Measurements from ENCODE around the gene SMARCD3.
A peak's percentile ranks its signal among the peaks of the same experiment; 100 is the strongest.

Gene SMARCD3

GRCh38 chr7:151206914-151207313 lies 41.6 kb downstream of the SMARCD3 start:
- DNase-seq, result no peak

GRCh38 chr7:151205730-151206129 lies 42.8 kb downstream of the SMARCD3 start:
- no peak for DNase-seq

GRCh38 chr7:151204383-151205032 lies 44.0 kb downstream of the SMARCD3 start:
- DNase-seq, result no peak

- DNase-seq, result no peak
Measured at GRCh38 chr7:151202836-151203235, 45.7 kb downstream of the SMARCD3 start.

- no peak for DNase-seq
Measured at GRCh38 chr7:151201751-151202150, 46.7 kb downstream of the SMARCD3 start.

- no peak for DNase-seq
Measured at GRCh38 chr7:151201344-151201743, 47.1 kb downstream of the SMARCD3 start.

GRCh38 chr7:151198945-151199848 lies 49.3 kb downstream of the SMARCD3 start:
- DNase-seq, result peak; percentile 14

GRCh38 chr7:151197932-151198331 lies 50.6 kb downstream of the SMARCD3 start:
- no peak for DNase-seq

- no peak for DNase-seq
Measured at GRCh38 chr7:151195616-151196450, 52.7 kb downstream of the SMARCD3 start.

- no peak for DNase-seq
Measured at GRCh38 chr7:151194188-151194587, 54.3 kb downstream of the SMARCD3 start.

GRCh38 chr7:151193203-151193978 lies 55.1 kb downstream of the SMARCD3 start:
- no peak for DNase-seq

GRCh38 chr7:151192002-151192539 lies 56.4 kb downstream of the SMARCD3 start:
- no peak for DNase-seq

GRCh38 chr7:151191544-151191943 lies 57.0 kb downstream of the SMARCD3 start:
- DNase-seq, result no peak

GRCh38 chr7:151189038-151189437 lies 59.5 kb downstream of the SMARCD3 start:
- no peak for DNase-seq

Data from NCI-H1694 (cell line).